OCI-M2 (cell line): ENCODE data around the gene IKZF5.

Experiments used
- DNase-seq: peaks from one replicate; lab custom pipeline; 2025; ENCODE audit not compliant: unreplicated experiment; lab: John Stamatoyannopoulos, UW

IKZF5 gene

DNA sequence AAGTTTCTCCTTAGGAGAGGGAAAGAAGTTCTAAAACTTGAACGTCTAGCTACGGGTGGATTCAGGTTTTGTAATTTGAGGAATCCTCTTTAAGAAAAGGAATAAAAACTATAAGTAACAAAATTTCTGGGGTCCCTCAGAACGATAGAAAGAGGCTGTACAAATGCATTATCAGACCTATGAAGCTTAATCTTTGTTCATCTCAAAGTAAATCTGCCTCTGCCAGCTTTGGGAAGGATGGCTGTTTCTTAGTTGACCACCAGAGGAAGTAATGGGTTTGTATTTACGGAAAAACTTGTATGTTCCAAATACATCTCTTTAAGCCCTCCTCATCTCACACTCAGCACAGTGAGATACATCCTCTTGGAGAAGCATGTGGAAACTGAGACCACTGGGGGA is 27.5 kb downstream of the IKZF5 start:
- no peak for DNase-seq

DNA sequence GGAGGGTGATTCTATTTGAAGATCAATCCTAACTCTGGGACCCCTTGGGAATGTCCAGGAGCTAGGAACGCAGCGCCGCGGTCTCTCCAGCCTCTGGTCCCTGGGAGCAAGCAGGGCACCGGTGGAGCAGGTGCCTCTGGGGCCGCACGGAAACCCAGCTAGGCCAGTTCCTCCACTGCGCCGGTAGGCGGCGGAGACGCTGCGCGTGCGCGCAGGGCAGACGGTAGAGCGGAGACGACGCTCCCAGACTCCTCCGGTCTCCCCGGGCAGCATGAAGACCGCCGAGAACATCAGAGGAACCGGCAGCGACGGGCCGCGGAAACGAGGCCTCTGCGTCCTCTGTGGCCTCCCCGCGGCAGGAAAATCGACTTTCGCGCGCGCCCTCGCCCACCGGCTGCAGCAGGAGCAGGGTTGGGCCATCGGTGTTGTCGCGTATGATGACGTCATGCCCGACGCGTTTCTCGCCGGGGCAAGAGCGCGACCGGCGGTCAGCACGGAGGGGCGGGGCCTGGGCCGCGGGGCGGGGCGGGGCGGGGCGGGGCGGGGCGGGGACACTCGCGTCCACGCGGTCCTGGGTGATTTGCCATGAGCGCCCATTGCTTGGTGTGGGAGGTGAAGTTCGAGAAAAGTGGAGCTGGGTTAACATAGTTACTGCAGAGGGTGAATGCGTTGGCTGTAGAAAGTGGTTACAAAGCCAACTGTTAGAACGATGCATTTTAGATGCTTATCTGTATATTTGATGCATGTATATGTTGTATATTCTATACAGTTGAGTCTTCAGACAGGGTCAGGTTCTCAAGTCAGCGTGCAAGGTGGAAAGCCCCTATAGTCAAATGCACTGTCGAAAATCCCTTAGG is 28.2 kb downstream of the IKZF5 start, which contains the start of gene PSTK:
PSTK (plus strand) TSS at position 193 of the 857 bp plus-strand sequence; CDS start at position 272, 79 bp downstream.
- DNase-seq, result peak; percentile 27

DNA sequence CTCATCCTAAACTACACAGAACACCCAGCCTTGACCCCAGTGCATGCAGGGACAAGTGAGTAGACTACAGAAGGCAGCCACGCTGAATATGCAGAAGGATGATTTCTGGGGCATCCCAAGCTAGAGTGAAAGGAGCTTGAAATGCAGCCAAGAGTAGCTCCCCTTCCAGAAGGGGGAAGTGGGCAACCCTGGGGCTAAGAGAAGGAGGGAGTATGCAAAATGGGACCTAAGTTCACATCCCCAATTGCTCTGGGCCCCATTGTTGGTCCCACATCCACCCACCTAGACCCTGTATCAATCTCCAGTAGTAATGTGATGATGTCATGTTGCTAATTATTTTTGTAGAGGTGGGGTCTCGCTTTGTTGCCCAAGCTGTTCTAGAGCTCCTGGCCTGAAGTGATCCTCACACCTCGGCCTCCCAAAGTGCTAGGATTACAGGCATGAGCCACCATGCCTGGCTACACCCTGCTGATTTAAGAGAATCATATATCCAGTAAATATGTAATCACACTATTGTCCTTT is 34.0 kb downstream of the IKZF5 start:
- no peak for DNase-seq

DNA sequence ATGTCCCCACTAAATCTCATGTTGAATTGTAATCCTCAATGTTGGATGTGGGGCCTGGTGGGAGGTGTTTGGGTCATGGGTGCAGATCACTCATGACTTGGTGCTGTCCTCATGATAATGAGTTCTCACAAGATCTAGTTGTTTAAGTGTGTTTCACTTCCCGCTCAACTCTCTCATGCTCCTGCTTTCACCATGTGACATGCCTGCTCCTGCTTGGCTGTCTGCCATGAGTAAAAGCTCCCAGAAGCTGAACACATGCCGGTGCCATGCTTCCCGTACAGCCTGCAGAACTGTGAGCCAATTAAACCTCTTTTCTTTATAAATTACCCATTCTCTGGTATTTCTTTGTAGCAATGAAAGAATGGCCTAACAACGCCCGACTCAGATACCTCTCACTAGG is 34.6 kb downstream of the IKZF5 start:
- no peak for DNase-seq

DNA sequence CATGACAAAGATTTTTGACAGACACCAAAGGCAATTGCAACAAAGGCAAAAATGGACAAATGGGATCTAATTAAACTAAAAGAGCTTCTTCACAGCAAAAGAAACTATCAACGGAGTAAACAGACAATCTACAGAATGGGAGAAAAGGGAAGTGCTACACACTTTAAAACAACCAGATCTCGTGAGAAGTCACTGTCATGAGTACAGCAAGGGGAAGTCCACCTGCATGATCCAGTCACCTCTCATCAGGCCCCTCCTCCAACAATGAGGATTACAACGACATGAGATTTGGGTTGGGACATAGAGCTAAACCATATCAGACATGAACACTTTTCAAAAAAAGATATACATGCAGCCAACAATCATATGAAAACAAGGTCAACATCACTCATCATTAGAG is 39.9 kb downstream of the IKZF5 start:
- DNase-seq, result no peak

DNA sequence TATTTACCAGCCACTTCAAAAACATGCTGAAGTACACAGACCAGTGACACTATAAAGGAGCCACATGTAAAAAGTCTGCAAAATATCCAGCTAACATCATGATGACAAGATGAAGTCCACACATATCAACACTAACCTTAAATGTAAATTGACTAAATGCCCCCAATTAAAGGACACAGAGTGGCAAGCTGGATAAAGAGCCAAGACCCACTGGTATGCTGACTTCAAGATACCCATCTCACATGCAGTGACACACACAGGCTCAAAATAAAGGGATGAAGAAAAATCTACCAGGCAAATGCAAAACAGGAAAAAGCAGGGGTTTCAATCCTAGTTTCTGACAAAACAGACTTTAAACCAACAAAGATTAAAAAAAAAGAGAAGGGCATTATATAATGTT is 41.7 kb downstream of the IKZF5 start:
- no peak for DNase-seq

DNA sequence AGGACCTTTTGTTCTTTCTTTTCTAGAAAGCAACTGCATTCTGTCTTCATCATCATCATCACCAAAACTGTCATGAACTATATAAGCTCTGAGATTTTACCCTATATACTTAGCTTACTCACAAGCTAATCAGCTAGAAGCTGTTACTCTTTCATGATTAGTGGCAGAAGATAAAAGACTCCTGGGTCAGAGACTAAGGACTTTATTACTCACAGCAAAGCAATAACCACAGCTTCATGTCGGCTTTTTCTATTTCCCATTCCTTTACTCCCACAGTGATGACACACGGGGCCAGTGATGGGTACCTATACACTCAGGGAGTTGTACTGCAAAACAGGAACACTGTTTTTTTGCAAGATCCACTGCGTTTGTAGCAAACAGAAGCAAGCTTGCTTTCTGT is 46.2 kb downstream of the IKZF5 start:
- no peak for DNase-seq

DNA sequence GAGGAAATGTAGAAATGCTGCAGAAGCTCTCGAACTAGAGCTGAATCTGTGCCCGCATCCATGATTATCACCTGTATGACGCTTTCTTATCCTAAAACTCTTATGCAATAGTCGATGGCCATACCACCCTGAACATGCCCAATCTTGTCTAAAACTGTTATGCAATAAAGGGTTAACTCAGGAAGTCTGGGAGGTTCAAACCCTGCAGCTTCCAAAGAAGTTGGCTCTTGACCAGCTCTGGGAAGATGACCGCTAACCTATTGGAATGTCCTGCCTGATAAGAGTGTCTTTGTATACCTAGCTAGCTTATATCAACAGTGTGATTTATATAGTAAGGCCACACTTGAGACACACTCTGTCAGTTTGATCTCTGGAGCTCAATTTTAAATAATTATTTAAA is 51.1 kb downstream of the IKZF5 start:
- no peak for DNase-seq

DNA sequence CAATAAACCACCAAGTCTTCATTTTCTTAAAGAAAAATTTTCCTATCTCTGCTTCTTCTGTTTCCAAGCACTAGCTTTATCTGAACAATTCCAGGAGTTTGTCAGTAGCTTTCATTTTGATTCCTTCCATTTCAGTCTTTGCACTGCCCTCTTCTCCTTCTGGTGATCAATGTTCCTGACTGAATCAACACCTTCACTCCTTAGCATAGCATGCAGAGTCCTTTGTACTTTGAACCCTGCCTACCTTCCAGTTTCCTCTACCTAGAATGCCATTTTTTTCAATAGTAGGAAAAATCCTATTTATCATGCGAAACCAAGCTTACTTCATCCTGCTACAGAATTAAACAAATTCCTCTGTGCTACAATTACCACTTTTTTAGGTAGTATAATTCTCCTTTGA is 52.7 kb downstream of the IKZF5 start:
- no peak for DNase-seq

DNA sequence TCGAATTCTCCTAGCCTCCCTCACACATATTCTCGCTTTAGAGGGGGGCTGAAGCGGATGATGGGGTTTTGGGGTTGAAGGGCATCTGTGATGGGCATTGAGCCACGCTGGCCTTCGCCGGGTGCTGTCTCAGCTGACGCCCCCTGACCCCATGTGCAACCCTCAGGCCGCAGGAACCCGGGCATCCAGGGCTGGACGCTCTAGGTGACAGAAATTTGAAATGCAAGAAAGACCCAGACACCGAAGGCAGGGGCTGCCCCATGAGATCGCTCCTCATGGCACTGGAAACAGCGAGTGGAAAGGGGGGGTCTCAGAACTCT is 53.9 kb downstream of the IKZF5 start:
- no peak for DNase-seq

DNA sequence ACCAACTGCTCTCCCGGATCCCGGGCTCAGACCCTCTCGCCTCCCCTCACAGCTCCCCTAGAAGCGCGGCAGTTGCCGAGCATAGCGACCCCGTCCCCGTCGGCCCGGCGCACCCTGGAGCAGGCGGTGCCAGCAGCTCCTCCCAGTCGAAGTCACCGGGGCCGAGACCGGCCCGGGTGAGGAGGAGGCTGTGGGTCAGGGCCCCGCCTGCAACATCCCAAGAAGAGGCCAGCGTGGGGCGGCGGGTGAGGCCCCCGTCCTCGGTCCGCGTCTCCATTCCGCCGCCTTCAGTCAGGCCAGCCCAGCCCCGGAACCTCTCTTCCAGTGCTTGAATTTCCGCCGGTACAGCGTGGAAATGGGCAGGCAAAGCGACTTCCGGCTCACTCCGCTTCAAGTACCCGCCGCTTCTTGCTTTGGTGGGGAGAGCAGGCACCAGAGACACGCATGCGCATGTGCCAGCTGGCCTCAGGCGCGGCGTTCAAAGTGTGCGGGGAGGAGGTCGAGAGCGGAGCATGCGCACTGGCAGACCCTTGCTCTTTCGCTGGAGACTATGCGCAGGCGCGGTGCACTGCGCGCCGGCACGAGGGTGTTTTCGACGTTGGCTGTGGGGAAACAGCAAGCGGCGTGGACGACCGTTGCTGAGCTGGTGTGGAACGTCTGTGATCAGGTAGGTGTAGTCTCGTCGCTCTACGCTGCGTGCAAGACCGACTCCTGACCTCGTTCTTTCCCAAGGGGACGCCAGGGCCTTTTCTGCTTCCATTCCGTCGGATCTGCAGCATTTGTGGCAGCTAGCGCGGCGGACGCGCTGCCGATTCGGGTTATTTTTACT is 54.5 kb downstream of the IKZF5 start, which contains the start of gene C10orf88:
C10orf88 (minus strand) TSS at position 326 of the 829 bp plus-strand sequence; CDS start at position 277, 49 bp downstream.
- DNase-seq, result peak; percentile 59

DNA sequence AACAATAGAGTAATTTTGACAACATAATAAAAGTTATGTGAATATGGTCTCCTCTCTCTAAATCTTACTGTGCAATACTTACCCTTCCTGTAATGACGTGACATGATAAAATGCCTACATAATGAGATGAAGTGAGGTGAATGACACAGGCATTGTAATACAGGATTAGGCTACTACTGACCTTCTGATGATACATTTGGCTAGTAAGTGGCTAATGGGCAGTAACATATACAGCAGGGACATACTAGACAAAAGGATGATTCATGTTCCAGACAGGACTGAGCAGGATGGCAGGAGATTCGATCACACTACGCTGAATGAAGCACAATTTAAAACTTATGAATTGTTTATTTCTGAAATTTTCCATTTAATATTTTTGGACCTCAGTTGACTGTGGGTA is 59.3 kb downstream of the IKZF5 start:
- no peak for DNase-seq
